Endothelial cell of umbilical vein (primary cell): ENCODE data around the gene MIB1. TPM values are rescaled to one million over a fixed set of nuclear protein-coding genes. Genes with fewer than 3 reads are reported as not detected.

Experiments used
- BruUV-seq: library from RNA; stranded (reverse); fragments of 400-500 nt; replicated peaks from 2 replicates; lab custom pipeline; 2021; lab: Mats Ljungman, UMichigan
- CTCF ChIA-PET: fragments of 300-600, 350-600 bp; sonication (Branson Sonifier 250); formaldehyde crosslinking; loops from one replicate; lab custom pipeline; 2021; ENCODE audit warnings: antibody characterized with exemption, inconsistent platforms; lab: Charles Lee
- POLR2A ChIA-PET: fragments of 300-600, 350-600 bp; sonication (Branson Sonifier 250); formaldehyde crosslinking; loops from one replicate; lab custom pipeline; 2021; ENCODE audit warnings: antibody characterized with exemption, inconsistent platforms; lab: Charles Lee
- DNase-seq: peaks from one replicate; pipeline ENCODE4 v3.0.0-alpha.2; 2011; ENCODE audit warnings: low read depth, low spot score
- FAIRE-seq: peaks from 2 replicates; lab custom pipeline; 2011; peaks lifted over from hg19 to GRCh38; lab: Jason Lieb, UNC
- H2AFZ ChIP-seq: 2 replicates; pipeline ENCODE4 v1.6.0; 2012; ENCODE audit warnings: low read depth, low read length, control low read depth, inconsistent platforms
- H3K27ac ChIP-seq: 2 replicates; pipeline ENCODE4 v1.5.1; 2011; ENCODE audit warnings: low read depth, mild to moderate bottlenecking, control low read depth, low read length, moderate library complexity; ENCODE audit not compliant: insufficient read depth
- H3K27me3 ChIP-seq, 2 experiments: 2 replicates each; pipeline versions ENCODE4 v1.6.0 to v1.6.1; 2011; ENCODE audit warnings: low read length in 2 of 2, mixed read lengths in 1 of 2; ENCODE audit not compliant: control insufficient read depth in 2 of 2, insufficient read depth in 2 of 2
- H3K36me3 ChIP-seq, 2 experiments: 2 replicates in 1 of 2; 3 replicates in 1 of 2; pipeline ENCODE4 v1.5.1; 2011; ENCODE audit warnings: low read length in 2 of 2, mild to moderate bottlenecking in 1 of 2, moderate library complexity in 1 of 2; ENCODE audit not compliant: control insufficient read depth in 2 of 2, insufficient read depth in 2 of 2; ENCODE audit errors: extremely low read depth in 1 of 2
- H3K4me1 ChIP-seq: 3 replicates; pipeline ENCODE4 v1.5.1; 2011; ENCODE audit warnings: mild to moderate bottlenecking, low read length; ENCODE audit not compliant: control insufficient read depth, insufficient read depth; ENCODE audit errors: extremely low read depth
- H3K4me2 ChIP-seq: 2 replicates; pipeline ENCODE4 v1.6.1; 2011; ENCODE audit warnings: low read length, control low read depth, mixed read lengths; ENCODE audit not compliant: insufficient read depth
- H3K4me3 ChIP-seq, 3 experiments: fragments of 200-600 bp in 1 of 3; sonication (generic), shearing (Covaris generic) in 1 of 3; replicated peaks in 1 of 3; 2 replicates each; pipeline ENCODE4 v1.5.1; 2011 to 2016; ENCODE audit warnings: control low read depth in 3 of 3, low read length in 3 of 3, mild to moderate bottlenecking in 2 of 3, inconsistent platforms in 1 of 3, low read depth in 1 of 3, moderate library complexity in 1 of 3; ENCODE audit not compliant: insufficient read depth in 1 of 3
- H3K79me2 ChIP-seq: 2 replicates; pipeline ENCODE4 v1.6.0; 2012; ENCODE audit warnings: low read length, inconsistent platforms; ENCODE audit not compliant: control insufficient read depth, insufficient read depth
- H3K9ac ChIP-seq: replicated peaks from 2 replicates; pipeline ENCODE3; 2011; ENCODE audit warnings: low read length, control low read depth; ENCODE audit not compliant: insufficient read depth; ENCODE audit errors: extremely low read depth
- H3K9me1 ChIP-seq: replicated peaks from 3 replicates; pipeline ENCODE4 v1.6.0; 2011; ENCODE audit warnings: mild to moderate bottlenecking, low read length; ENCODE audit not compliant: control insufficient read depth, insufficient read depth; ENCODE audit errors: extremely low read depth
- H3K9me3 ChIP-seq: replicated peaks from 2 replicates; pipeline ENCODE4 v1.5.1; 2012; ENCODE audit warnings: low read length, inconsistent platforms; ENCODE audit not compliant: control insufficient read depth, insufficient read depth
- H4K20me1 ChIP-seq: replicated peaks from 2 replicates; pipeline ENCODE3; 2011; ENCODE audit warnings: mild to moderate bottlenecking, low read length; ENCODE audit not compliant: control insufficient read depth, insufficient read depth; ENCODE audit errors: extremely low read depth
- EZH2 ChIP-seq: IDR thresholded peaks from 2 replicates; pipeline ENCODE4 v1.6.1; 2012; ENCODE audit warnings: borderline replicate concordance, low read depth, mild to moderate bottlenecking, moderate library complexity, low read length, inconsistent platforms; ENCODE audit not compliant: severe bottlenecking
- FOS ChIP-seq: IDR thresholded peaks from 2 replicates; pipeline ENCODE4 v1.6.1; 2011; ENCODE audit warnings: mild to moderate bottlenecking, low read length, moderate library complexity, borderline replicate concordance; ENCODE audit not compliant: insufficient read depth
- GATA2 ChIP-seq: IDR thresholded peaks from 2 replicates; pipeline ENCODE4 v1.7.0; 2011; ENCODE audit warnings: low read depth, mild to moderate bottlenecking, moderate library complexity, mixed read lengths, low read length; ENCODE audit not compliant: insufficient read length, insufficient read depth
- JUN ChIP-seq: IDR thresholded peaks from 2 replicates; pipeline ENCODE4 v1.6.1; 2011; ENCODE audit warnings: borderline replicate concordance, low read depth; ENCODE audit not compliant: insufficient read length, insufficient read depth
- MAX ChIP-seq: IDR thresholded peaks from 2 replicates; pipeline ENCODE4 v1.6.1; 2011; ENCODE audit not compliant: insufficient read depth, insufficient read length
- MYC ChIP-seq: IDR thresholded peaks from one replicate; pipeline ENCODE4 v1.6.1; 2011; ENCODE audit warnings: mild to moderate bottlenecking, low read depth, low read length
- POLR2A ChIP-seq: IDR thresholded peaks from 2 replicates; pipeline ENCODE4 v1.6.1; 2012; ENCODE audit warnings: low read depth, mild to moderate bottlenecking, control low read depth, low read length
- POLR2AphosphoS5 ChIP-seq: IDR thresholded peaks from 2 replicates; pipeline ENCODE4 v1.6.1; 2012; ENCODE audit warnings: low read depth, mild to moderate bottlenecking, control low read depth, low read length, moderate library complexity; ENCODE audit not compliant: insufficient read depth
- dilution Hi-C: fragments of 300-500 bp; cut with MboI; formaldehyde crosslinking; loops from one replicate; pipeline ENCODE4 v1.15.0; 2019; ENCODE audit warnings: low sequenced_read_pairs; ENCODE audit not compliant: extremely low pct_ligation_motif_present
- intact Hi-C: fragments of 100-400 bp; cut with micrococcal nuclease; formaldehyde crosslinking; loops from one replicate; pipeline ENCODE4 v1.10.0; 2022
- polyA plus RNA-seq, 4 experiments: library from polyadenylated mRNA; depleted of rRNA in 3 of 4; stranded (reverse) in 3 of 4; unstranded in 1 of 4; fragments of >200 nt; gene quantifications; 2 replicates each; pipeline versions ENCODE4 v1.2.1 to v1.2.3, GENCODE V29; 2011 to 2012; ENCODE audit warnings: missing spikeins in 1 of 4
- total RNA-seq: library from RNA; stranded (reverse); gene quantifications from 2 replicates; pipeline ENCODE4 v1.2.3, GENCODE V29; 2021
- TF ChIP-seq, protein P1 (sequence below), 2 donors: IDR thresholded peaks; 1 replicate in 1 of 2; 2 replicates in 1 of 2; pipeline ENCODE4 v1.5.1; 2011; ENCODE audit warnings: low read length in 2 of 2, mild to moderate bottlenecking in 2 of 2, moderate library complexity in 2 of 2, control low read depth in 1 of 2, inconsistent platforms in 1 of 2, low read depth in 1 of 2; ENCODE audit not compliant: insufficient read depth in 1 of 2; ENCODE audit errors: extremely low read depth in 1 of 2

MIB1 gene
- total and polyA plus RNA-seq, 2 donors (not counting 3 experiments of a cell fraction or from before 2014, with no cell fraction given) = 6.3 to 37.5 TPM

GRCh38 chr18:21857871-21858270, 117.3 kb downstream of the MIB1 start:
- Histone ChIP-seq H3K79me2 (no peaks in the 10 kb centered on the region), H3K9me1 (no peaks in the 10 kb centered on the region), H2AFZ (no peak overlapping the region), H3K4me2 (no peak overlapping the region), H4K20me1 (no peaks in the 10 kb centered on the region), H3K4me3 (no peak overlapping the region), H3K36me3 (peaks cover 0 to 4% of the 10 kb centered on the region in 2 experiments), H3K27me3 (no peaks in the 10 kb centered on the region), H3K9me3 (no peaks in the 10 kb centered on the region), H3K9ac (no peak overlapping the region), H3K4me1 (no peaks in the 10 kb centered on the region), H3K27ac (no peak overlapping the region)
- BruUV-seq = no TSS peak
- CTCF ChIA-PET = no interaction called here
- dilution Hi-C loops (no loop called here), intact Hi-C loops (no loop called here)
- DNase-seq (no peak), FAIRE-seq (no peak)
- POLR2A ChIA-PET = no interaction called here
- TF ChIP-seq EZH2 (no peak), POLR2A (no peak), FOS (no peak), POLR2AphosphoS5 (no peak), GATA2 (no peak), MAX (no peak), MYC (no peak), JUN (no peak)
- TF ChIP-seq, protein P1, sequence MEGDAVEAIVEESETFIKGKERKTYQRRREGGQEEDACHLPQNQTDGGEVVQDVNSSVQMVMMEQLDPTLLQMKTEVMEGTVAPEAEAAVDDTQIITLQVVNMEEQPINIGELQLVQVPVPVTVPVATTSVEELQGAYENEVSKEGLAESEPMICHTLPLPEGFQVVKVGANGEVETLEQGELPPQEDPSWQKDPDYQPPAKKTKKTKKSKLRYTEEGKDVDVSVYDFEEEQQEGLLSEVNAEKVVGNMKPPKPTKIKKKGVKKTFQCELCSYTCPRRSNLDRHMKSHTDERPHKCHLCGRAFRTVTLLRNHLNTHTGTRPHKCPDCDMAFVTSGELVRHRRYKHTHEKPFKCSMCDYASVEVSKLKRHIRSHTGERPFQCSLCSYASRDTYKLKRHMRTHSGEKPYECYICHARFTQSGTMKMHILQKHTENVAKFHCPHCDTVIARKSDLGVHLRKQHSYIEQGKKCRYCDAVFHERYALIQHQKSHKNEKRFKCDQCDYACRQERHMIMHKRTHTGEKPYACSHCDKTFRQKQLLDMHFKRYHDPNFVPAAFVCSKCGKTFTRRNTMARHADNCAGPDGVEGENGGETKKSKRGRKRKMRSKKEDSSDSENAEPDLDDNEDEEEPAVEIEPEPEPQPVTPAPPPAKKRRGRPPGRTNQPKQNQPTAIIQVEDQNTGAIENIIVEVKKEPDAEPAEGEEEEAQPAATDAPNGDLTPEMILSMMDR (IDR thresholded peaks at IDR 0.05; ENCODE audit: extremely low read depth in 1 of 2, insufficient read depth in 1 of 2, low read depth in 1 of 2, low read length in 2 of 2) = no peak
